AG10803 (cell line): Measurements from ENCODE around the gene COL24A1.

Experiments used
- DNase-seq: peaks from one replicate; pipeline ENCODE4 v3.0.0; 2010; ENCODE audit warnings: low read depth
- H3K4me3 ChIP-seq: 2 replicates; pipeline ENCODE4 v1.5.1; 2011; ENCODE audit warnings: mild to moderate bottlenecking, low read length, control low read depth
- CTCF ChIP-seq: conservative IDR thresholded peaks from 2 replicates; pipeline ENCODE4 v1.5.1; 2011; ENCODE audit warnings: mild to moderate bottlenecking, low read length, control low read depth, inconsistent platforms

Gene COL24A1

DNA sequence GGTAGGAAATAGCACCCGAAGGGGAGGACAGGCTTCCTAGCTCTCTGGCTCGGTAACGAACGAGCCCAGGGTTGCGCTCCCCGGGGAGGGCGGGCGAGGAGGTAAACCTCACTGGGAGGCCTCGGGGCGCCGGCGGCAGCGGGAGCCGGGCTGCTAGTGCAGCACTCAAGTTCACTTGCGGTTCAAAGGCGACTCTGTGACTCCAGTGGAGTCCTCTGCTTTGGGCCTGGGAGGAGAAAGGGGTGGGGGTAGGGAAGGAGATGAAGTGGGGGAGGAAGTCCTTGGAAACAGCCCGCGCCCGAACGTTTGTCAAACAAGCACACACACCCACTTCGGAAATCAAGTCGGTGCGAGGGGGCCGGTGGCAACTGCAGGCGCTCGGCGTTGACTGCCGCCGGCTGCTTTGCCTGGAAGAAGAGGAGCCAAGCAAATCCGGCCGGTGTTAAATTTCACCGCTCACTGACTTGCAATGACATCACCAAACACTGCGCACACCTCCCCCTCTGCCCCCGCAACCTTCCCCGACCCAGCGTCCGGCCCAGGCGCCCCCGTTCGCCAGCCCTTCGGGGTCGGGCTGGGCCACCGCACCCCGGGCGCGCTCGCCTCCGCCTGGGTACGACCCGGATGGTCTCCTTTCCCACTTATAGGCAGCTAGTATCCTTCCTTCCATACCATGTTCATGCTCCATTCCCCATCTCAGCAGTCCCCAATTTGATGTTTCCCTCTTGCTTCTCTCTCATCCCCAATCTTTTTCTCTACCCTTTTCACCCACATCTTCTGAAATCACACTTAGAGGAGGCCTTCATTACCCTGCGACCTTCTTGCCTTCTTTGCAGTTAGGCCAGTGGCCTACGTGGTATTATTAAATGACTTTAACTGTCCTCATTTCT is at the start of gene COL24A1:
TSS of gene COL24A1 (minus strand) at position 207 of the 890 bp plus-strand sequence. CDS start 376 bp downstream, outside the sequence.
- DNase-seq: peak; percentile 31
- no peak for TF ChIP-seq CTCF
- peak within 1 kb of the TSS; percentile 43 for H3K4me3 ChIP-seq

- TF ChIP-seq CTCF: no peak
- DNase-seq: peak; percentile 16
- no peak overlapping the region for H3K4me3 ChIP-seq
Measured at GRCh38 chr1:86205741-86206140, 49.2 kb upstream of the COL24A1 start.

GRCh38 chr1:86202552-86203340 is 46.2 kb upstream of the COL24A1 start:
- no peak overlapping the region for H3K4me3 ChIP-seq
- no peak for DNase-seq
- TF ChIP-seq CTCF: no peak

GRCh38 chr1:86201311-86201710 is 44.7 kb upstream of the COL24A1 start:
- TF ChIP-seq CTCF: no peak
- DNase-seq: no peak
- no peak overlapping the region for H3K4me3 ChIP-seq

DNA sequence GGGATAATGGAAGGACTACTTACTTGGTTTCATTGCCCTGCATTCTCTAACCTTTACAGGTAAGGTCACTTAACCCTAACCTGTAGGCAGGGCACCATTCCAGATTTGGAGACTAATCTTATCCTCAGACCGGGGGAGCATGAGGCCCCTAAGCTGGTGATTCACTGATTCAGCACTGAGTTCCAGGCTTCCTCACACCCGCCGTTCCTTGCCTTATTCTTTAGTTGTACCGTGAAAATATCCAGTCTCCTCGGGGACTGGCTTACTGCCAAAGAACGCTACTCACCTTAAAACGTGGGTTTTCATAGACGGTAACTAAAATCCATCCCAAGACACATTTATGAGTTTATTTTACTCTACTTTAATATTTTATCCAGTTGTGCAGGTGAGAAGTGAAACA is 44.3 kb upstream of the COL24A1 start:
- H3K4me3 ChIP-seq: no peak overlapping the region
- TF ChIP-seq CTCF: no peak
- no peak for DNase-seq

DNA sequence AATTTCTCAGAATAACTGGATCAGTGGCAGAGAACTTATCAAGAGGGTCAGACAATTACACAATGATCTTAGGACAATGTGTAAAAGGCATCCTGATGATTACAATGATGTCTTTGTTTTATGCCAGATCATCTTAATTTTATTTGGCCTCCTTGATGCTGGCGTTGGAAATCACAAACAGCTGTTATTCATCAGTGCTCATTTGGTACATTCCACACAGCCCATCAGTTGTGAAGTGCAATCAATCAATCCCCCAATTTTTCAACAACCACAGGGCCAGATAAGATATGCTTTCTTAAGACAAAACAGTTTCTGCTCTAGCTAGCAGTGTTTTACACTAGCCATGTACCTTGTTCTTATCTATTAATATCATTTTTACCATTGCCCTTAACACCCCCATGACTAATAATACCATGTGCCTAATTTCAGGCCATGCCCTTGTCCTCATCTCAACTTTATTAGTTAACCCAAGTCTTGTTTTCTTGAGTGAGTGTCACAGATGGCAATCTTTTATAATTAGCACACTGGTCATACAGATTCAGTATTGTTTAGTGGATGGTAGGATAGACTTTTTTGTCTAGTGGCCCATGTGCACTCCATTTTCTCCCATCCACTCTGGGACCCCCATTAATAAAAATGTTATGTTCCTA is 40.8 kb upstream of the COL24A1 start:
- TF ChIP-seq CTCF: no peak
- peak; percentile 56 for DNase-seq
- no peak overlapping the region for H3K4me3 ChIP-seq
